Measurements from ENCODE around the gene YOD1.

Gene YOD1

DNA sequence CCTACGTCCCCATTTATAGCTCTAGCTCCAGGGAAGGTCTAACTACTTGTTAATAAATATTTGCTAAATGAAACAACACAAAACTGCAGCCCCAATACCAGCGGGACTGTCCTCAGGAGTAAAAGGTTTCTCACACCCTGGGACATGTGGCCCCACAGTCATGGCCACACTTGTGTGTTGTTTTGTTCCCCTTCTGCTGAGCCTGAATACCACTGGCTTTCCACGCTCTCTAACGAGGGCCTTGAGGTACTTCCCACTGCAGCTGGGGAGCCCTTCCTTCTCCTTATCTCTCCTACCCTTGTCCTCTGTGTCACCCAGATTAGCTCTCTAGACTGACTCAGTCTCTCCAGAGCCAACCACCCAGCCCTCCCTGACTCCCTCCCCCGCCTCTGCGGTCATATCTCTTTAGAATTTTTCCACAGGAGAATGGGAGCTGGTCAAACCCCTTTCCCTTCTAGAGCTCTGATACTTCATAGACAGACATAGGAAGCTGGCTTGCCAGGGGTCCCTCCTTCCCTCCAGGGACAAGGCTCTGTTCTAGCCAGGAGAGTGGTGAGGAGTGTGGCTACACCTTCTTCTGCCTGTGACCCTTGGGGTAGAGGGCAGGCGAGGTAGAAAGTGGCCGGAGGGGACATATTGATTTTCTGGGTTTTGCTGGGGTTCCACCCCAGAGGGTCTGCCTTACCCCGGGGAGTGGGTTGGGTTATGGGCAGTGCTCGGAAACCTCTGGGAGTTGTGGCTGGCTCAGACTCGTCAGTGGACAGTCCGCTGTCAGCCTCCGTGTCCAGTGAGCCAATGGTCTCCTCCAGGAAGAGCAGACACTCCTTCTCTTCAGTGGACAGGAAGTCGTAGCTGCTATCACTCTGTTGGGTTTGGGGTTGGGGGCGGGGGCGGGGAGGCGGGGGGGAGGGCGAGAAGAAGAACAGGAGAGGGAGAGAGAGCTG is 26.5 kb downstream of the YOD1 start:
- no peak for DNase-seq

DNA sequence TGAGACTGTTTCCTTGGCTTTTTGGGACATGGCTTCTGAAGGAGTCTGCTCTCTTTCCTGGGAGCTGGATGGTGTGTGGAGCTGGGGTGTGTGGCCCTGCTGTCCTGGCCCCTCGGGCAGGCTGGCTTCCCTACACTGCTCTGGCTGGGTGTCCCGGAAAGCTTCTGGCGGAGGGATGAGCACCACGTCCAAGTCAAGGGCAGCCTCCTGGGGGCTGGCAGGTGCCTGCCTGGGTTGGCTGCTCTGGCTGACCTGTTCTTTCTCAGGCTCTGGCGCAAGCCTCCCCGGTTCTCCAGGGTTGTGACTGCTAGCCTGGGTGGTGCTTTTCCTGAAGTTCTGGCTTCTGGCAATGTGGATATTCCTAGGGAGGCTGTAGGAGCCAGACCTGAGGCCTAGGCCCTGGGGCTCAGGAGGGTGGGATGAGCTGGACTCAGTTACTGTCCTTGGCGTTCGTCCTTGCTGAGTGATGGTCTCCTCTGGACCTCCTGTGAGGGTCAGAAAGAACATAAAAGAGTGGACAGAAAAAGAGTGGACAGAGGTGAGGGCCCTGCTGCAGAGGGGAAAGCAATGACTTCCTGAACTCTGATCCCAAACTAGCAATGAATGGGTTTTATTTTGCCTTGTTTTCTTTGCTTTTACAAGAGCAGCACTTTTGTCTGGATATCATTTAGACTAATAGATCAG is 27.9 kb downstream of the YOD1 start:
- no peak for DNase-seq

DNA sequence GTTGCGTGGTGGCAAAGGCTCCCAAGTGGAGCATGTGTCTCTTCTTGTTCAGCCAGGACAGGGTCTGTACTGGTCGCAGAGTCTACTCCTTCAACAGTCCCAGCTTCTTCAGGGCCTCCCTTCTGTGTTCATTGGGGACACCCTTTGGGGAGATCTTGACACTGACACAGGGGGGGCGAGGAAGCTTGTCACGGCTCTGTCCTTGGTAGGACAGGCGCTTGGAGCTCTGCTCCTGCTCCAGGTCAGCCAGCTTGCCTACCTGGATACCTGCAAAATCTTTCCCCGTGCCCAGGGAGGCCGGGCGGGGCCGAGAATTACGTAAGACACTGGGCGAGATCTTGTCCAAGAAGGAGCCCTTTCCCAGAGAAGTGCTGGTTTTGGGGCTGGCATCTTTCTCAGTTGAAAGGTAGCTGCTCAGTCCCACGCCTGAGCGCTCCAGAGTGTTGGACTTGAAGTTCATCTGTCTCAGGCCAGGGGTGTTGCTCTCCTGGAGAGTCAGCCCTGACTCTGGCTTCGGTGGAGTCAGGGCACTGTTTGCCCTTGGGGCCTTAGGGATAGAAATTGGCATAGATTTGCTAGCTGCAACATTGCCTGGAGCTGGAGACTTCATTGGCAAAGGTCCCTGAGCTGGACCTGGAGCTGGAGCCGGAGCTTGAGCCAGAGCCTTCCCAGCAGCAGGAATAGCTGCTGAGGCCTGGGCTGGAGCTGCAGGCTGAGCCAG is 29.0 kb downstream of the YOD1 start:
- no peak for DNase-seq

DNA sequence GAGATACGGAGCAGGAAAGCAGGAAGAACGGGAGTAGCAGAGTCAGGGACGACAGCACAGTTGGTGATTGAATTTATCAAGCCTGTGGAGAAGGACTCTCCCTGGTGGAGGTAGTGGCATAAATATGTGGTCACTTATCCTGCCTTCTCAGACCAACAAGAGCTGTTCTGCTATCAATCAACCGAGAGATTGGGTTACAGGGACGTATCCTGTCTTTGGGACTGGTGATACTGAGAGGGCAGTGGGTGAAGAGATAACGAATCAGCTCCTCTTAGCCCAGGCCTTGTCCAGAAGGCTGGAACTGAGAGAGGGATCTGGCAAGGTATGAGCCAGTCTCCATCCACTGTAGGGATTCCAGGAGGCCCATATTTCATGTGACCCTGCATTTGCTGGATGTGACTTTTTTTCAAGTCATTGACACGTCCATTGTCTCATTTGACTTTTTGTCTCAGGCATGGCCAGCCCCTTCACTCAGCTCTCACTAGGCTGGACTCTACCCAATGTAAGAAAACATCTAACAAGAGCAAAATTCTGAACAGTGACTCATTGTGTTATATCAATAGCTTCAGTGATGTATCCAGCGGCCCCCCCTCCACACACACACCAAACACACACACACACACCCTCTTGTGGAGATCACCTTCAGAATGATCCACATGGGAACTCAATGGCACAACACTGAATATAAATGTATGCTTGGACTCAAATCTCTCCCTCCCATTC is 29.7 kb downstream of the YOD1 start:
- DNase-seq: no peak

DNA sequence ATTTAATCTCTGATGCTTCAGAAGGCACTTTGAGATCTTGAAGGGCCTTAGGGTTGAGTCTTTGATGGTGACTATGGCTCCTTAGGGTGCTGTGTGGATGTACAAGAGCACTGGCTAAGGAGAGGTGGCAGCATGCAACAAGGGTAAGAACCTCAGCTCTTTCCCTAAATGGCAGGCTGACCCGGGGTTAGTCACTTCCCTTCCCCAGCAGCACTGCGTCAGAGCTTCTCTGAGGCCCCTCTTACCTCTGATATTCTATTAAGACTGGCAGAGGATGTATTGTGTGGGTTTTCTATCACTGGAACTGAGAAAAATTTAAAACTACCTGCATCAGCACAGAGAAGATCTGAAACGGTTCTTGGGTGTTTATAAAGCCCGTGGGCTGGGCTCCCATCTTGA is 30.3 kb downstream of the YOD1 start:
- no peak for DNase-seq

DNA sequence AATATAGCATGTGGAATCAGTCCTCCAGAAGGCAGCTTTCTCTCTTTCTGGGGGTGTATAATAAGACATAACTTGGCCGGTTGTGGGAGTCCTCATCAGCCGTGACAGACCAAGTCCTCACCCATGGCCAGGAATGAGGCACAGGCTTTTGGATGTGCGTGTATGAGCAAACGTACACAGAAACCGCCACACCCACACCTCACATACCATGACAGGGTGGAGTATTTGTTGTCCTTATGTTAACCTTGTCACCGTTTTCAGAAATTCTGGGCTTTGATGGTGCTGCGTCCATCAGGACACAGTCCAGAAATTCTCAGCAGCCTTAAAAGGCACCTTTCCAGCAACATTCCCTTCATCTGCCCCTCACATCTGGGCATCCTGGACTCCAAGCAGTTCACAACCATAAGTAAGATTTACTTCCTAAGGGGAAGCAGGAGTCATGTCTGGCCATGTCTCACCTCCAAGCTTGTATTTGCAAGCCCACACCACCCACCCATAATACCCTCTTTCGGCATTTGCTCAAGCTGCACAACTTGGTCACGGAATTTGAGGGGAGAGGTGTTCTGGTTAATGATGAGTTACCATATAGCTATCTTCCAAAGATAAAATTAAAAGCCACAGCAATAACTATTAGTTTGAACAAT is 30.8 kb downstream of the YOD1 start:
- DNase-seq: no peak

DNA sequence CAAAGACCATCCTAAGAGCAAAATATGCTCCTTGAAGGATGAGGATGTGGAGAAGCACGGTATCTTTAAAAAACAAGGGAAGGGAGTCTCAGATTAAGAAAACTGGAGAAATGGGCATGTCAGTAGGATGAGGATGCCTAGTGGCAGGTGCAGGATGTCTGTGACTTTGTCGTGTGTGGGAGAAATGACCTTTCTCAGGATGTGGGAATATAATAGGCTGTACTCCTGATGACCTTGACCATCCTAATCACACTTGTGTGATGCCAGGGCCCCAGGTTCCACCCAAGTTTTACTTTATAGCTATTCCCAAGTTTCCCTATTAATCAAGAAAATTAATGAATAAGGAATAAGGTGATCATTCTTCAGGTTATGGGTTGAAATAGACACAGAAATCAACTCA is 31.3 kb downstream of the YOD1 start:
- DNase-seq: no peak

DNA sequence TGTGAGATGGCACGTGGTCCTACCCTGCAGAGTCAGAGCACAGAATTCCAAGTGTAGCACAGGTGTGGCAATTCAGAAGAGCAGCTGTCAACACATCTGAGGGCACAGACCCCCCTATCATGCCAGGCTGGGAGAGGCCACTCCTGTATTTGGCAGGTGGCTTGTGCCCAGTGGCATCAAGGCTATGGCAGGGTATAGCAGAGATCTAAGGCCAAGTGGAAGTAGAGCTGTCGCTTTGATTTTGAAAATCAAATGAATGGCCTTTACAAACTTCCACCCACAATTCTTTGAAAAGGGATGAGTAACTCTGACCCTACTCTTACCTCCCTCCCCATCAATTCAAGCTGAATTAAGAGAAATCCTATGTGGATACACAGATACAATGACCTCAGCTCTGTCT is 31.8 kb downstream of the YOD1 start:
- no peak for DNase-seq

DNA sequence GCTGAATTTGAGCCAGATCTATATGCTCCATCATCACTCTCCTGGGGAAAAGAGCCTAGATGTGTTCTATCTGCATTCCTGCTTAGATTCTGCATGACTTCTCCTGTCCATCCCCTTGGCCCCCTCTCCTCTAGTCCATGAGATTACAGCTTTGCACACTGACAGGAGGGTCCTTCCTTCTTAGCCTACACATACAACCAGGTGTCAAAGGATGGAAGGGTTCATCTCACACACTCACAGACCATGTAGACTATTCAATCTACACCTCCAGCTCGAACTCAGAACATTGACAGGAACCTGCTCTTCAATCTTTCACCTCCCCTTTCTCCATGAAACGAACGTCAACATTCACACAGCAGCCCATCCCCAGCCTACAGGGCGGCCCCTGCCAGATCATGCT is 32.3 kb downstream of the YOD1 start:
- no peak for DNase-seq

DNA sequence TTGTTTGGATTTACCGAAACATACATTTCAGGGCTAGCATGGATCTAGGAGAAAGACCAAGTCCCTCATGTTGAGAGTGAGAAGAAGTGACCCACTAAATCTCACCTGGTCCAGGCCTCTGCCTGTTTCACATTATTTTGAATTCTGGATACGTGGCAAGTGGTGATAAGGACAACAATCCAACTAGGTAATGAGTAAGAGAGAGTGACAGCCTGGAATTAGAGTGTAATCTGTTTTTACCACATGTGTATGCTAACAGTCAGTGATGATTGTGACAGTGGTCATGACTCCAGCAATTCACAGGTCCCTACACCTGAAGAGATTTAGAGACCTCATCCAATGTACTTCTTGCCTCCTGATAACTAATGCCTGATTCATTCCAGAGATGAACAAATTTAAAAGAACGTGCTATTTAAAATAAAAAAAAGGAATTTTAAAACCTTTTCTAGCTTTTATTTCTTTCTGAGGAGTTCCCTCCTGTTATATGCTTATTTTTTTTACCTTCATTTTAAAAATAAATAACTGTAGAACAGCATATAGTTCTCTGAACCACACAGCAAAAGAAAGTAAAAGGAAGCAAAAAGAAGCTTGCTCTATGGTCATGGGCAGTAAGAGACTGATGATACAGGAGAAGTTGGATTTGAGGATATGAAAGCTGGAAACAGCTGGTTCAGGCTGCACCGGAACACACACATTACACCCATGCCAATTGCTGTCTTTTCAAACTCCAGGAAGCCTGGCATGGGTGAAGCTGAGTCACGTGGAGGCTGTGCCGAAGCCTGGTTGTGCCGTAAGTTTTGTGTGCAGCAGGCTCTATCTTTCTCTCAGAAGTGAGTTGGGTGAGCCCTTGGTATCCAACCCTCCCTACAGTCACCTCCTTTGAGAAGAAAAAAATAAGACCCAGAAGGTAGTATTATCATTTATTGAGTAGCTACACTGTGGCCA is 33.1 kb downstream of the YOD1 start:
- no peak for DNase-seq

DNA sequence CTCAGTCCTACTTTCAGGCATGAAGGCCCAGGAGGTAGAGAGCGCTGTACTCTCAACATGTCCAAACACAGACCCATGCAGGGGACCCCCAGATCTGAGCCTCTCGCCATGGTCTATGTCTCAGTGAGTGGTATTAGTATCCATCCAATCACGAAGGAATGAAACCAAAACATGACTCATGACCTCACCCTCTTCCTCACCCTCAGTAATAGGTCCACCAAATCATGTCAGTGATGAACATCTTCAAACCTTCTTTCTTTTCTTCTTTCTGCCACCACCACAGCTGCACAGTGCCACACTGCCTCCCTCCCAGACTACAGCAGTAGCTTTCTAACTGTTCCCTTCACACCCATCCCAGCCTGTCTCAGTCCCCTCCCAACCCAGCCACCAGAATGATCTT is 35.2 kb downstream of the YOD1 start:
- no peak for DNase-seq

DNA sequence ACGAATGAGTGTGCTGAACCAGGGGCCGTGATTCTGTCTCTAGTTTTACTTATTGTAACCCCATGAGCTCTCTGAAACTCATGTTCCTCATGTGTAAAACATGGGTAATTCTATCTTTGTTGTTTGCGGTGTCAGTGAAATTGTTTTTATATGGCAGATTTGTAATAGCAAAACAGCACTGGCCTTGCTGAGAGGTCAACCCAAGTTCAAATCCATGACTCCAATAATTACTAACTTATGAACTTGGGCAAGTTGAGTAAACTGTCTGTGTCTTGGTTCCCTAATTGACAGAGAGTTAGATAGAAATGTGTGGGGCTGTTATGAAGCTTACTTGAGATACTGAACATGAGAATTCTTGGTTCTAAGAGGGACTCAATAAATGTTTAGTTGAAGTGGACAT is 36.3 kb downstream of the YOD1 start:
- DNase-seq: no peak

DNA sequence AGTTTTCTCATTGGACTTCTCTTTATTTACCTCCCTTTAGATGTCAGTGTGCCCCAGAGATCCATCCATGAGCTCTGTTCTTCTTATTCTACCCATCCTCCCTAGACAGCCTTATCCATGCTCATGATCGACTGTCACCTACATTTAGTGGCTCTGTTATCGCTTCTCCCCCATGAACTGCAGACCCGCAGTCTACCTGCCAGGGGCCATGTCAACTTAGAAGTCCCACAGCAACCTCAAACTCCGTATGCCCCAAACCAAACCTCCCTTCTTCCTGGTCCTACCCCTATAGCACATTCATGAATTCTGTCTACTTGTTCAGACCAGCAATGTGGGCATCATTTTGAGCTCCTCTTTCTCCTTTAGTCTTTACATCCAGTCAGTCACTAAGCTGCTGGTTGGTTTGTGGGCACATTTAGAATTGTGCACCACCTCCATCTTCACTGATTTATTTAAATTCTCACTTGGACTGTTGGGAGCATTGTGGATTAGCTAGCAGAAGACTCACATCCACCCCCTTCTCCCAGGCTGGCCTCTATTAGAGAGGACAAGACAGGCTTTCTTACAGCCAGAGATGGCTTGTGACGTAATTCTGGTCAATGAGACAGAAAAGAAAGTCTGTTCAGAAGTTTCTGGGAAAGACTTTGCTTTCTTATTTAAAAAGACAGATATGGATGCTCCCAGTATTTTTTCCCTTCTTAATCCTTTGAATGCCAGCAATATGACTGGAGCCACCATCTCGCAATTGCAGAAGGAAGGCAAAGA is 37.5 kb downstream of the YOD1 start:
- no peak for DNase-seq

DNA sequence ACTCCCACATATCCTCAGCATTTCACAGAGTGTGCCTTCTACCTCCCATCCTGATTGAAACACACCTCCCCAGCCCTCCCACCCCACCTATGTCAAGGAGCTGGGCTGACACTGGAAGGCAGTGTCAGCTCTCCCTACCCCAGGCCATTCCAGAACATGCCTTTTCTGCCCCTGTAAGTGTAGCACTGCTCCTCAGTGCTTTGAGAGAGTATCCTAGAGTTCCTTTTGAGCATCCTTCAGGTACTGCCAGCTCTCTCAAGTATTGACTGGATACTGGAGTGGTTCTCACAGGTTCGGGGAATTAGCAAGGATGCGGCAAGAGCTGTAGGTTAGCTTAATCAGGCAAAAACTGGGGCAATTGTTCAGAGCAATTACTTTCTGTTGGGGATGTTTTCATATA is 40.3 kb downstream of the YOD1 start:
- no peak for DNase-seq

DNA sequence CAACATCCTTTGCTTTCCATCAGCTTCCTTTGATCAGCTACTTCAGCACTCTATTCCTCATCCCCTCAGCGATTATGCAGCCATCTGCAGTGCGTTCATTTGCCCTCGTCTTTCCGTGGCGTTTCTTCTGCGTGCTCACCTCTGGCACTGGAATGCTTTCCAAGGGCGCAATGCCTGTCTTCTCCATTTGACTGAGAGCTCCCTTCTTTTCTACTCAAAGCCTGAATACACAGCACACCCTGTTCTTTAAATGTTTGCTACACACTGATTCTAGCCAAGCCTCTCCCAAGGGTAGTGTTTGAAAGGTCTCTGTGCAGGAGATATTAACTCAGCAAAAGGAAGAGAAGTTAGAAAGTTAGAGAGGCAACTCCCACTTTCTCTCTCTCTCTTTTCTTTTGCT is 41.1 kb downstream of the YOD1 start:
- DNase-seq: no peak

DNA sequence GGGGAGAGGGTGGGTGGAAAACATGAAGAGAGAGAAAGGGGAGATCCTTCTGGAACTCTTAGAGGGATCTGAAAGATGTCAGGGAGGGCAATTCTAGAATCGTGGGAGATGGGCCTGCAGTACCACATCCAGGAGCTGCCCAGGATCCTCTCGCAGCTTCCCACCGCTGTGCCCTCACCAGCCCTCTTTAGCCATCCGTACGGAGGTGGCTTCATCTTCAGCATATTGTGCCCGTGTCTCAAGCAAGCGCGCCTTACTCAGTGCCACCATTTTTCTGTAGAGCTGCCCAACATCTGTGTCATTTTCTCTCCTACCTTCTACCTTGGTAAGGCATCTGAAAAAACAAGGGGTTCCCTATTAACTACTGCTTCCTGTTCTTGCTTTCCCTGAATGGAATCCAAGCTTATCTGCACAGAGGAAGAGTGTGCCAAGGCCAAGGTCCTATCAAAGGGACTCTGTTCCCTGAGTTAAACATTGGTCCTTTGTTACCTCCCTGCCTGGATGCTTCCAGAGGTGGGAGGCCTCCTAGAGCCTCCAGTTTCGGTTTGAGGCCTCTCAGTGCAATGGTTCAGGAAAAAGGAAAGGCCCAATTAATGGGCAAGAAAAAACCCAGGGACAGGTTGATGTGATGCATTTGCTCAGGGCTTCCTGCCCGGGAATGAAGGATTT is 41.7 kb downstream of the YOD1 start:
- DNase-seq: no peak

DNA sequence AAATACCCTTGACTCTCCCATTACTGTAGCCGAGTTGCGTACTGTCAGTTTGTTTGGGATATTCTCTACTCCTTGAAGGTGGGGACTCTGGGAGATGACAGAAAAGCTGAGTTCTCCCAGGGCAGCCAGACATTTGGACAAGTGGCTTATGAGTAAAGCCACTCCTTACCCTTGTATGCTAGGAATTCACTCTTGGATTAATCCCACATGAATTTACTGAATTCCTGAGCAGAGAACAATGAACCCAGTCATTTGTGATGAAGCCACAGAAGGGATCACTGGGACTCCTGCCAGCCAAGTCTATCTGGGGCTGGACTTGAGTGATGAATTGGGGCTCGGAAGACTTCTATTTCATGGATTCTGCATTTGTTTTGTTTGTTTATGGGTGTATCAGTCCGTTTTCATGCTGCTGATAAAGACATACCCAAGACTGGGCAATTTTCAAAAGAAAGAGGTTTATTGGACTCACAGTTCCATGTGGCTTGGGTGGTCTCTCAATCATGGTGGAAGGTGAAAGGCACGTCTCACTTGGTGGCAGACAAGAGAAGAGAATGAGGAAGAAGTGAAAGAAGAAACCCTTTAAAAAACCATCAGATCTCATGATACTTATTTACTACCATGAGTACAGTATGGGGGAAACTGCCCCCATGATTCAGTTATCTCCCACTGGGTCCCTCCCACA is 43.5 kb downstream of the YOD1 start:
- peak; percentile 59 for DNase-seq

DNA sequence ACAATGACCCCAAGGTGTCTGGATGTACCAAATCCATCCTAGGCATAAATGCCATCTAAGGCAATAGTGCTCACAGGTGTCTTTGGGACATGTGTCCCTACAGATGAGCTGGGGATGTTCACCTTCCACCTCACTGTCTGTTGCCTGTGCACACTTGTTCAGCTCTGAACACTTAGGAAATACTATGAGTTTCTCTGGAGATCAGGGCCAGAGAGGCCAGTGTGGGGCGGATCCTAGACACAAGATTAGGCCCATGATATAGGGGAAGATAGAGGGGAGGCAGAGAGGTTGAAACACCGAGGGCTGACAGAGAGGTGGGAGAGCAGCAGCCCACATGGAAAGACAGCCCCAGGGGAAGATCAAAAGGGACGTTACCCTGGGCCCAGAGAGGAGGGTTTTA is 44.1 kb downstream of the YOD1 start:
- DNase-seq: no peak

DNA sequence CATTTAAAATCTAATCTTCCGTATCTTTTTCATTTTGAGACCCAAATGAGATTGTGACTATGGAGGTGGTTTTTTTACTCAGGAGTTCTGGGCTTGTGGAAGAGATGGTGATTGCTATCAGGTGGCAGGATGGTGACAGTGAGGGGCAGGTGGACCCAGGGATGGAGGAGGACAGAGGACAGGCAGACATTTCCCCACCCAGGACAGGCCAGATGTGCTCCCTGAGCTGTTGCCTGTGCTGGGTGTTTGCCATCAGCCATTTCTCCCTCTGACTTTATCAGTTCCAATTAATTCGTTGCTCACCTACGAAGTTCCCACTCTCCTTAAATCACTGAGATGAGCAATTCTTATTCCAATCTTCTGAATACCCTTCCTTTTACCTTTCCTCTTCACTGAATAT is 44.9 kb downstream of the YOD1 start:
- no peak for DNase-seq

All from eye (tissue), 1 donor.